Hypothalamus (tissue), 51 donors: ENCODE data around the gene RPS6KA5.
"Not testable (repeated sequence)": the region's sequence is repeated elsewhere in the genome, so short reads cannot be mapped to it uniquely, and the experiment has no call there.

Source experiments
- DNase-seq, 51 donors: peaks; one replicate each; lab custom pipeline; 2025; lab: John Stamatoyannopoulos, UW

RPS6KA5 gene

DNA sequence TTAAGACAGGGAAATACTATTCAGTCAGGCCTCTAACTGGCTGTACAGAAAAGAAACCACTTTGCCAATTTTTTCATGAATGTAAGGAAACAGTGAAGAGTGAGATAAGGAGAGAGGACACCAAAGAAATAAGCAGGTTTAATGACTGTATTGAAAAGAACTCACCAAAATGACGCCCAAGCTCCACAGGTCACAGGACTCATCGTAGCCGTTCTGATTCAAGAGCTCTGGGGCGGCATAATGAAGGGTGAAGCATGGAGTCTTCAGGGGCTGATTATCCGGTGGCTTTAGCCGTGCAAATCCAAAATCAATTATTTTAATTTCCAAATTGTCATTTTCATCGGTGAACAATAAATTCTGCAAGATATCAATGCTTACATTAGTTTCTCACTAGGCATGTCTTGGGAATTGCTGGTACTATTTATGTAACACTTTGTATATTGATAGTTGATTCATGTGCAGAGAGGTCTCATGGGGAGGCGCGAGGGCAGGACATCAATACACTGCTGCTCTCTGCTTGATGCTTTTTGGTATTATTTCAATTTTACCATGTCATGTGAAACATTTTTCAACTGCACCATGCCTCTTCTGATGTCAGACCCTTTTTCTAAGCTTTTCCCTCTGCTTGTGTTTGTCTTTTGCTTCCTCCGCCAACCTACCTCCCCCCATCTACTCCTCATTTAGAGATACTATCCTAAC, 170.0 kb downstream of the RPS6KA5 start:
- no peak for DNase-seq

DNA sequence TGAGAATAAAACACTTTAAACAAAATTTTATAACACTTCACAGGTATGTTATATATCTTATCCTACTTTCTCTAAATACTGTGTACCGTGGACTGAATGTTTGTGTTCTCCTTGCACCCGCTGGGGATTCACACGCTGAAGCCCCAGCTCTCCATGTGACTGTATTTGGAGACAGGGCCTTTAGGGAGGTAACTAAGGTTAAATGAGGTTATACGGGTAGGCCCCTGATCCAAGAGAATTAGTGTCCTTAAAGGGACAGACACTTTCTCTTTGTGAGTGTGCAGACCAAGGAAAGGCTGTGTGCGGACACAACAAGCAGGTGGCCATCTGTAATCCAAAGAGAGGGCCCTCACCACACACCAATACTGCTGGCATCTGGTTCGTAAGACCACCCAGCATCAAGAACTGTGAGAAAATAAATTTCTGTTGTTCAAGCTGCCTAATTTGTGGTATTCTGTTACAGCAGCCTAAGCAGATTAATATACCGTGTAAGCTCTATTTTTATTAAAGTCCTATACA, 174.1 kb downstream of the RPS6KA5 start:
- DNase-seq = no peak

DNA sequence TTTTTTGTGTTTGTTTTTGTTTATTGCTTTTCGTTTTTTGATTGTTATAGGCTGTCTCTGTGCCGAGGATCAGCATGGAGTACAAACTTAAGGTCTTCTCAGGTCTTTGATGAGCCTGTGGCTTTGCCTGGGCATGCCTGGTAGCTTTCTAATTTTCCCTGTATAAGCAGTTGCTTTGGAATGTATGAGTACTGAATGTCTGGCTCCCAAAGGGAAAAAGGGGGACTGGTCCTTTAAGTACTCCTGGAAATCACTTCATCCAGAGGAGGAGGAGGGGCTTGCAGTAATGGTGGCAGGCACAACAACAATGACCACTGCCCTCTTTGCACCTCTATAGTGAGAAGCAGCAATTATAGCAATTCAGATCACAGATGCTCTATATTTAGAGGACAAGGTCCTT, 176.7 kb downstream of the RPS6KA5 start:
- no peak for DNase-seq

DNA sequence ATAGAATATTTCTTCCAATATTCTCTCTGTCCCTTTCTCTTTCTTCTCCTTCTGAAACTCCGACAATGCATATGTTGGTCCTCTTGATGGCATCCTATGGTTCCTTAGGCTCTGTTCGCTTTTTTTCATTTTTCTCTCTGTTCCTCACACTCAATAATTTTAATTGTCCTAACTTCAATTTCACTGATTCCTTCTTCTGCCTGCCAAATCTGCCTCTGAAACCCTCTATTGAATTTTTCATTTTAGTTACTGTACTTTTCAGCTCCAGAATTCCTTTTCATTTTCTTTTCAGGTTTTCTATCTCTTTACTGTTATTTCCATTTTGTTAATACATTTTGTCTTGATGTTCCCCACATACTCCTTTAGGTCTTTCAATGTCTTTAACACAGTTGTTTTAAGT, 177.2 kb downstream of the RPS6KA5 start:
- no peak for DNase-seq

DNA sequence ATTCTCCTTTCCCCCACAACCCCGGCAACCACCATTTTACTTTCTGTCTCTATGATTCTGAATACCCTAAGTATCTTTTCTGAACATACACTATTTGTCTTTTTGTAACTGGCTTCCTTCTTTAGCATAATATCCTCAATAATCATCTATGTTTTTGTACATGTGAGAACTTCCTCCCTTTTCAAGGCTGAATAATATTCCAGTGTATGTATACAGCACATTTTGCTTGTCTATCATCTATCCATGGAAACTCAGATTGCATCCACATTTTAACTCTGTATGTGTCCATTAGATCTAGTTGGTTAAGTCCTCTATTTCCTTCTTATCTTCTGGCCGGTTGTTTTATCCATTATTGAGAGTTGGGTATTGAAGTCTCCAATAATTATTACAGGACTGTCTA, 180.2 kb downstream of the RPS6KA5 start:
- DNase-seq = no peak

DNA sequence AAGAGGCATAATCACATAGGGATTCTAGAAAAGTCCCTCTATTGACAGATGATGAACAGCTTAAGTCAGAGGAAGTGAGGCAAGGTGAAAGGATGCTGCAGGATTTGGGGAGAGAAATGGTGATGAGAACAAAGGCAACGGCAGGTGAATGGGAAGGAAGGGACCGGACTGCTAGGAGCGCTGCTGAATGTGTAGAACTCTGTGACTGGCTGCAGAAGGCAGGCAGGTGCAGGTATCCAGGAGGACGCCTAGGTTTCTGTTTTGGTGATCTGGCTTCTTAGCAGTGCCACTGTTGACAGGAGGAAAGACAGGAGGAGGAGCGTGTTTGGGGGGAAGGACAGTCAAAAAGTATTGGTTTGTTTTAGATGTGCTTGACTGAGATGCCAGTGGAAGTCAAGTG, 185.8 kb downstream of the RPS6KA5 start:
- DNase-seq = no peak

DNA sequence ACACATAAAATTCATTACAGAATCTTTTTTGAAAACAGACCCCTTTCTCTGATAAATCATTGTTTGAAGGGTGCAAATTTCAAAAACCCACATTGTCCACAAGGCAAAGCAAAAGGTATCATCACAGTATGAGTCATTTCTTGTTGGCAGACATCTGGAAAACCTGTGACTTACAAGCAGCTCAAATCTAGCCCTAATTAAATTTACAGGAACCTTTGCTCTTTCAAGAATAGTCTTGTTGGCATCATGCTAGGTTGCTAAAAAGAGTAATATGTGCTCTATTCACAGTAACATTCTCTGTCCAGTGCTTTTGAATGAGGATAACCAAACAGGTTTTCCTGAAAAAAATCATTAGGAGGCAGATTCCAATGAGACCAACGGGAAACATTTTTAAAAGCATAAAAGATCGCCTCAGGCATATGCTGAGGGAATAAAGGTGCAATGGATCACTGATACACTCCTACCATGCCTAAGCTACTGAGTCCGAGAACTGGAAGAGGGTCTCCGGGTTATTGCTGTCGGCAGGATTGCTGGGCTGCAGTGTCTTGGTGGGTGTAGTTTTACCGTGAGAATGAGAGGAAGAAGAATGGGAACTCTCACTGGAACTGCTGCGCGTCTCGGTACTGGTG, 188.7 kb downstream of the RPS6KA5 start:
- peak in 1 of 51 donors; percentile 3 for DNase-seq

DNA sequence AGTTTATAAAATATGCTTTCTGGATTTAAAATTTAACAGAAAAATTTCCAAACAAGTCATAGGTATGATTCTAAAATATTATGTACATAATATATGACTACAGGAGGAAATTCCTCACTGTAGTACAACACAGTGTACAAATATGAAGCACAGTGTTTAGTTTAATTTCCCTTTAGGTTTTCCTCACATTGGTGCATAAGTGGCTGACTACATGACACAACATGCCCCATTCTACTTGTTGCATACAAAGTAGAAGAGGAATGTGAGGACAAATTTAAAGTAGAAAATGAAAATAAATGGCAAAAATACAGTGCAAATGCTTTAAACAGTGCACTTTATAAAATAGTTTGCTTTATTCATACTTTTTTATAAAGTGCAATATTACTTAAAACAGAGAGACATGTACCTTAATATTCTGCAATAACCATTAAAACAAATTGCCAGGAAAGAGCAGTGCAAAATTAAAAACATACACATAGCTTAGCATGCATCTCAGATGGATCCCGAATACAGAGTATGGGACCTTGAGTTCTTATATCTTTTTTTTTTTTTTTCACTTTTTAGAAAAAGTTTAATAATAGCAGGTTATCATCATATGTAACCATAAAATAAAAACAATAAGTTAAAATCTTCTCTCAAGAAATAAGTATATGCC, 189.4 kb downstream of the RPS6KA5 start:
- no peak for DNase-seq

DNA sequence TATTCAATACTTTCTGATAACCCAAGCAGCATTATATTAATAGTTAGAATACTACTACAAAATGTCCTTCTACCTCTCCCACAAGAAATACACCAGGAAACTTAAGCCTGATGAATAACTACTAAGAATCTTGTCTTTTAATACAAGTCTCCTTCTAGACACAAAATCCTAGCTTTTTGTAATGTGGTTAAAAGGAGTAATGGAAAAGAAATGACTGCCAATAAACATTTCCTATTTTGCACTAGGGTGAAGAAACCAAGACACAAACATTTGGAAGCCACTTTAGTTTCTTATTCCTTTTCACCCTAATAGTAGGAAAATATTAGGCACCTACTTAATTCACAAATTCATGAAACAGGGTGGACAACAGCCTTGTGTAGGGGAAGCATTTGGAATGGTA, 192.9 kb downstream of the RPS6KA5 start:
- no peak for DNase-seq

DNA sequence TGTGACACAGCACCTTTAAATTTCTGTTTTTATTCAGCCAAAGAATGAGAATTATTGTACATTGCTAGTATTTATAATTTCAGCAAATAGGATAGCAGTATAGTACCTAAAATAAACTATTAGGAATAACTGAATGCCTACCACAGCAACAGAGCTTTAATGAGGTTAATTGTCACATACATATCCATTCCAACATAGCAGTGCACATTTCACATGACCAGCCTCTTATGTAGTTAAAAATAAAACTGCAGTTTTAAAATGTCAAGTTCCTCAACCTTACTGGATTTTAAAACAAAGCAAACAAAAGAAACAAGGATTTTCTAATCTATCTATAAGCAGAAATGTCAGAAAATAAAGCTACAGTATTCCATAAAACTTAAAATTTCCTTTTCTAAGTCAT, 193.6 kb downstream of the RPS6KA5 start:
- DNase-seq = no peak

DNA sequence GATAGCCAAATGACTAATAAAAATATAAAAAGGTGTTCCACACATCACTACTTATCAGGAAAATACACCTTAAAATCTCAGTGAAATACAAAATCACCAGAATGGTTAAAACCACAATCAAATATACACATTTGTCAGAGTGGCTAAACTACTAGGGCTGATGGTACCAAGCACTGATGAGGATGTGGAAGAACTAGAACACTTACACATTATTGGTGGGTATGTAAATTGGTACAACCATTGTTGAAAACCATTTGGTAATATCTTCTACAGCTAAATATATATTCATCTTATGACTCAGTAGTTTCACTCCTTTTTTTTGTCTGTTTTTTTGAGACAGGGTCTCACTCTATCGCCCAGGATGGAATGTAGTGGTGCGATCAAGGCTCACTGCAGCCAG, 195.7 kb downstream of the RPS6KA5 start:
- DNase-seq = no peak

DNA sequence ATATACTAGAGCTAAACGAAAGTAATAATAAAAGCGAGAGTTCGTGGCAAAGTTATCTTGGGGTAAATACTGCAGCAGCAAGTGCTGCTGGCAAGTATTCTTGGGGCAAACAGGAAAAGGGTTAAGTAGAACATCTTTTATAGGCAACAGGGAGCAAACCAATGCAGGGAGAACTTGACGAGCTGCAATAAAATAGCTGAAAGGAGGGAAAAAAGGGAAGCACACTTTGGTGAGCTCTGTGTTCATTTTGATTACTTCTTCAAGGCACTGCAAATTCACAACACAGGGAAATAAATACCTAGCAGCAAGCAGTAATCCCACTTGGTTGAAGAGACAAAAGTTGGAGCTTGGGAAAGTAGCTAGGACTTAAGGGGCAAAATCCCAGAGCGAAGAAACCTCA, 201.9 kb downstream of the RPS6KA5 start:
- no peak for DNase-seq

DNA sequence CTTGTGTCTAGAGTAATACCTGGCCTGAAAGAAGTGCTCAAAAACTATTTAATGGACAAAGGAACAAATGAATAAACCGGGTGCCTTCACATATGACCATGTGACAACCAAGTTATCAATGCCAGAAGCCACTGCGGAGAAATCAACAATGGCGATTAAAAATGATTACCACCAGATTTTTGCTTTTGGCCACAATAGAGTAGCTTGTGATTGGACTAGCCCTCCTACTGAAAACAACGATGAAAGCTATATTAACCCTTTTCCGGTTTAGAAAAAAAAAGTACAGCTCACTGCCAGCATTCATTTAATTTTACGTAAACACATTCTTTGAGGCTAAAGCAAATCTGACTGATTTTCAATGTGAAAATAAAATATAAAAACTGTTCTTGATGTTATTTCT, 202.6 kb downstream of the RPS6KA5 start:
- no peak for DNase-seq

DNA sequence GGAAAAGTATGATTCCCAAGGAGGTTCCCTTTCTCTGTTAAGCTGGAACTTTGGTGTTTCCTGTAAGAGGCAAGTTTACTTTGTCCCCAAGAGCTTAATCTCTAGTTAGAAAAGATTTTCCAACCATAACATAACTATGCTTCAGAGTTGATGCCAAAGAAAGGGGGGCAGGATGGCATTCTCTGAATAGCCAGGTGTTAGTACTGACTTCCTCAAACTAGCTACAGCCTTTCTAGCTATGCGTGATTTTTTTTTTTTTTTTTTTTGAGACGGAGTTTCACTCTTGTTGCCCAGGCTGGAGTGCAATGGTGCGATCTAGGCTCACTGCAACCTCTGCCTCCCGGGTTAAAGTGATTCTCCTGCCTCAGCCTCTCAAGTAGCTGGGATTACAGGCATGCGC, 204.3 kb downstream of the RPS6KA5 start:
- not testable (repeated sequence) for DNase-seq

DNA sequence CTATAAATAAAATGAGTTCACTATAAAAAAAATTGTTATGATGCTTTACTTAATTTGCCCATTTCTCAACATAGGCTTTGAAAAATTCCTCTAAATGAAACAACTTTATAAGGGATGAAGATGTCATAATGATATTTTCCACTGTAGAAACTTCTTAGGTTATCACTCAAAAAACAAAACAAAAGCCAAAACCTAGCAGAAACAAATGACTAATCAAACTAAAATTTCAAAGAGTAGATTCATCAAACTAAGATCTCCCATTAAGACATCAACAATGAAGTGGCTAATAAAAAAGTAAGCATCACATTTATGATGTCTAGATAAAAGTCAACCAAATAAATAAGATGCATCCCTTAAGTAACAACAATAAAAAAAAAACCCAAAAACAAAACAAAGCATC, 207.3 kb downstream of the RPS6KA5 start:
- no peak for DNase-seq

DNA sequence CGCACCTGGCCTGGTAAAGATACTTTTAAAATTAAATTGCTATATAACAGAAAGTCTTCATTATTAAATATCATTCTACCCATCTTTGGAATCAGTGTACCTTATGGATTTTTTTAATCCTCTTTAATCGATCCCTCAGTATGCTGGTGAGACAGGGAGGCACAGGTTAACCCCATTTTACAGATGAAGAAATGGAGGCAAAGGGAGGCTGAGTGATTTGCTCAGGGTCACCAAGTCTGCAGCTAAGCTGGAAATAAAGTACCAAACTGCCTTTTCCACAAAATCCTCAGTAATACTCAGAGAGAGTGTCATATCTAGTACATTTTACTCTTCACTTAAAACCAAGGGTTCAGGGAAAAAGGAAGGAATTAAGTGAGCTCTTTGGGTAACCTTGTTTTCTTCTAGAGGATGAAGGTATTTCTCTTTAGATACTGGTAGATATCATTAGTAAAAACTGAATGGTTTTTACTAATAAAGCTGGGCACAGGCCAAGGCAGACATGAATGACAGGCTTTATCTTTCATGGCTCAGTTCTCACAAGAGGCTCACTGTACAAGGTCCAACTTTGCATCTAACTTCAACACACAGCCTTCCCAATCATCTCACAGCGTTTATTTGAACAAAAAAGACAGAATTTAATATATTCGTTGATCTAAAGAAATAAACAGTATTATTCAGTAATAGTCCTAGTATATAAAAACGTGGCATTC, 209.0 kb downstream of the RPS6KA5 start:
- peak in 4 of 51 donors; percentile 8 to 24 (median 16) for DNase-seq

DNA sequence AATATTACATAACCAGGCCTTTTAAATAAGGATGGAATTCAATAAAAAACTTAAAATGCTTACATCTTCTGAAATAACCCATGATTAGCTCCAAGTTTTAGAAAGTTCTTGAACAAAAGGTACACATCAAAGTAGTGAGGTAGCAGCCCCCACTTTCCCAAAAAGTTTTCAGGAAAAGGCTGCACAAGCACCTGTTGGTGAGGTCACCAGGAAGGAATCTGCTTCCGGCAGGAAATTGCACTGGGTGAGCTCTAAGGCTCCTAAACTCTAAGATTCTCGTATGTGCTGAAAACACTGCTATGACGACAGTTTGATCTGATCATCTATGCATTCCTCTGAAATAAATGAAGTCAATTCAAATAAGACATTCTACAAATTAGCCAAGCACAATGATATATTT, 210.0 kb downstream of the RPS6KA5 start:
- no peak for DNase-seq

DNA sequence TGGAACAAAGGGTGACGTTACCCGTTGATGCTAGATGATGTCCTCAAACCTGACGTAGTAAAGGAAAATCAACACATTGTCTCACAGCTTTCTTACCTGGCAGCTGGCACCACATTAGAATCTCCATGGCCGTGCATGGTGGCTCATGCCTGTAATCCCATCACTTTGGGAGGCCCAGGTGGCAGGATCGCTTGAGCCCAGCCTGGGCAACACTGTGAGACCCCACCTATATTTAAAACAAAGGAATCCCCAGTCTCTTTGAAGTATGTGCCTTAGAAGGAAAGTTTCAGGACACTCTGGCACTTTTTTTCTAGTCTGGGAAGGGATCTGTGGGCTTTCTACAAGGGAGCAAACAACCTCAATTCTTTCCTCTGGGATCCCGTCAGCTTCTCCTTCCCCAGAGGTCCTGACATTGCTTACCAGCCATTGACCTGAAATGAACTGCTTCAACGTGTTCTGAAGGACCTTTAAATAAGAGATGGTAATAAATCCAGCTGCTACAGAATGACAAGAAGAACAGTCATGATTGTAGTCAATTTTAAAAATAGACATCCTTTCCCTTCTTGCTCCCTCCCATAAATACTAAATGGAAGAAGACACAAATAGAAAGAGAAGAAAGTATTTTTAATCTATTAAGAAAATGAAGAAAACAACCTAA, 210.5 kb downstream of the RPS6KA5 start:
- DNase-seq = no peak

DNA sequence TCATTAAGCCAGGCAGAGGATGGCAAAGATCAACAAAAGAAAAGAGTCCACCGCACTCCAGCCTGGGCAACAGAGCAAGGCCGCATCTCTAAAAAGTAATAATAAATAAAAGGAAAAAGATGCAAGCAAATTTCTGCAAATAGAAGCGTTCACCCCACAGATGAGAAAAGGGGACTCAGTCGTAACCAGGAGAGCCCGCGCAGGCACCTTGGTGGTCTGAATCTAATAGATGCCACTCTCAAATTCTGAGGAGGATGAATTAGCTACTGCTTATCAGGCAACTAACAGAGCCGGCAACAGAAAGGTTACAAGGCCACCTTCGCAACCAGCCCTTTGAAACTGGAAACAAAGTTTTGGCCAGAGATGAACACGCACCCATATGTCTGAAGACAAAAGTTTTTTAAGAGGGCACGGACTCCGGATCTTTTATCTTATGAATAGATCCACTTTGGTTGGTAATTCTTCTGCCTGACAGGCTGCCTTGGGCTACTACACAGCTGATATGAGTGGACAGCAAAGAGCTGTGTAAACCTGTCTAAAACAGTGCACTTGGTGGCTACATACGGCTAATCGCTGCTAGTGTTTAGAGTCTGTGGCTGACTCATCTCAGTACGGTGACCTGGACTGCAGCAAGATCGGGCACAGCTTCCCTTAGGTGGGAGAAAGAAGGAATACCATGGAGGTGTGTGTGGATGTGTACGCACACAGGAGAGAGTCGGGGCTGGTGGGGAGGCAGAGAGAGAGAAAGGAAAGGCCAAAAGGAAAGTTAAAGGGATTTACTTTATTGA, 211.3 kb downstream of the RPS6KA5 start:
- no peak for DNase-seq

DNA sequence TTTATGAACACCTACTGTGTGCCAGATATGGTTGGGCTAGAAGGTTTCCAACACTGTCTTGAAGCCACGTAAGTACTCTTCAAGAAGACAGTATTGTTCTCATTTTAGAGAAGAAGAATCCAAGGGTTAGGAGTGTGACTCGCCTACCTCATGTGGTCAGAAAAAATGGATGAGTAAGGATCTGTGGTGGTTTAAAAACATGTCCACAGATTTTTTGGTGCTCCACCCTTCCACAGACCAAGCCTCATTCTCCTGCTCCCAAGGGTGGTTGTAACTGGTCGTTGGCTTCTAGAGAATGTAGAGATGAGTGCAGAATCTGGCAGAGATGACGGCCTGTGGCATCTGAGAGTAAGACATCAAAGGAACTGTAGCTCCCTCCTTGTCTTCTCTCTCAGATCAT, 213.9 kb downstream of the RPS6KA5 start:
- no peak for DNase-seq
